Stimulated activated CD8-positive, alpha-beta memory T cell treated with anti-CD3 and anti-CD28 coated beads, Interleukin-12 subunit alpha, Interleukin-12 subunit beta, amount 100 ng/mL, for 4 hours (primary cell): ENCODE measurements around the gene NFIX.
"Not testable (repeated sequence)": the region's sequence is repeated elsewhere in the genome, so short reads cannot be mapped to it uniquely, and the experiment has no call there.

Experiments used
- DNase-seq: peaks from one replicate; pipeline ENCODE4 v3.0.0-alpha.2; 2020; ENCODE audit warnings: low read depth

The NFIX gene

GRCh38 chr19:12959481-12959880 is 35.8 kb upstream of the NFIX start:
- no peak for DNase-seq

GRCh38 chr19:12965017-12965811 is 30.1 kb upstream of the NFIX start:
- peak; percentile 68 for DNase-seq

DNA sequence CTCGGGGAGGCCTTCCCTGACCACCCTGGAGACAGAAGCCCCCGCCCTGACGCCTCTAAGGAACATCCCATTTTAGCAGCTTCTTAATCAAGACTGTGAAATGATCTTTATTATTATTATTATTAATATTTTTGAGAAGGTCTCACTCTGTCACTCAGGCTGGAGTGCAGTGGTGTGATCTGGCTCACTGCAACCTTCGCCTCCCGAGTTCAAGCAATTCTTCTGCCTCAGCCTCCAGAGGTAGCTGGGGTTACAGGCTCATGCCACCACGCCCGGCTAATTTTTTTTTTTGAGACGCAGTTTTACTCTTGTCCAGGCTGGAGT is 29.5 kb upstream of the NFIX start:
- no peak for DNase-seq

DNA sequence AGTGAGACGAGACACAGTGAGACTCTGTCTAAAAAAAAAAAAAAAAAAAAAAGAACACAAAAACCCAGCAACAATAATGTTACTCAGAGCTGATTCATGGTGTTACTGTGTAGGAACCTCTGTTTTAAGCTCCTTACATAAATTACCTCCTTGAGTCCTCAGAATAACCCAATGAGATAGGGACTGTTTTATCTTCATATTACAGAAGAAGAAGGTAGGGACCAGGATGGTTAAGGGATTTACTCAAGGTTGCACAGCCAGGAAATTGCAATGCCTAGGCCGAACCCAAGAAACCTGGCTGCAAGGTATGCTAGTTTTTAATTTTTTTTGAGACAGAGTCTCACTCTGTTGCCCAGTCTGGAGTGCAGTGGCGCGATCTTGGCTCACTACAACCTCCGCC is 27.4 kb upstream of the NFIX start:
- no peak for DNase-seq

DNA sequence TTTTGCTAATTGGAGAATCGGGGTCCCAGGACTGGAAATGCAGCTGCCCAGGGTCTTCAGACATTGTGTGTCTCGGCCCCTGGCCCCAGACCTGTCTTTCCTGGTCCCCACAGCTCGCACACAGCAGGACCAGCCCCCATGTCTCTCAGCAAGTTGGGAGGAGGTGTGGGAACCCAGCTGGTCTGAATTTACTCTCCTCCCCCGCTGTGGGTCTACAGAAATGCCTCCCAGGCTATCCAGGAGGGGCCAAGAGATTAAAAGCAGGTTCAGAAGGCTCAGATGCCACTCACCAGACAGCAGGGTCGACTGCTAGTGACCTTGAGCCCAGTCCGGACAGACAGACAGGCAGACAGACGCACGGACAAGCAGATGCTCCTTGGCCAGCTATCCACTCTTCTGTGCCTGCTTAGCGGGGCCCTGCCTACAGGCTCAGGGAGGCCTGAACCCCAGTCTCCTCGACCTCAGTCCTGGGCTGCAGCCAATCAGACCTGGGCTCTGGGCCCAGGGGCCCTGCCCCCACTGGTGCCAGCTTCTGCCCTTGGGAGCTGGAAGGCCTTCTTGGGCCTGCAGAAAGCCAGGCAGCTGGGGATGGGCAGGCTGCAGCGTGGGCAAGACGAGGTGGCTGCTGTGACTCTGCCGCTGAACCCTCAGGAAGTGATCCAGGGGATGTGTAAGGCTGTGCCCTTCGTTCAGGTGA is 25.8 kb upstream of the NFIX start, which contains the start of gene DAND5:
Gene DAND5, plus strand, starts transcription at position 285 of the 697 bp plus-strand sequence. Its CDS starts 85 bp downstream, at position 370.
- DNase-seq = no peak

DNA sequence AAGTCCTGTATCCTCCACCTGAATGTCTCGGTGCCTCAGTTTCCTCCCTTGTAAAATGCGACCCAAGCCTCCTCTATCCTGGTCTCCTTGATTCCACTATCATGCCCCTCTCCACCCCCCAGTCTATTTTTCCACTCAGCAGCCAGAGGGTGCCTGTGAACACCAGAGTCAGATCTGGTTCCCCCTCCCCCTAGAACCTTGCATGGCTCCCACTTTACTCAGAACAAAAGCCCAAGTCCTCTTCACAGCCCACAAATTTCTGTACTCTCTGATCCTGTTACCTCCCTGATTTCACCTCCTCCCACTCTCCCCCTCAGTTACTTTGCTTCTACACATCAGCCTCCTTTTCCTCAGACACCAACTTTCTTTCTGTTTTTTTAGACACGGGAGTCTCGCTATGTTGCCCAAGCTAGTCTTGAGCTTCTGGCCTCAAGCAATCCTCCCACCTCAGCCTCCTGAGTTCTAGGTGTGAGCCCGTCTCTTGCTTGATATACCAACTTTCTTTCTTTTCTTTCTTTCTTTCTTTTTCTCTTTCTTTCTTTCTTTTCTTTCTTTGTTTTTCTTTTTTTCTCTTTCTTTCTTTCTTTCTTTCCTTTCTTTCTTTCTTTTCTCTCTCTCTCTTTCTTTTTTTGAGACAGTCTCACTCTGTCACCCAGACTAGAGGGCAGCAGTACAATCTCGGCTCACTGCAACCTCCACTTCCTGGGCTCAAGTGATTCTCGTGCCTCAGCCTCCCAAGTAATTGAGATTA is 25.0 kb upstream of the NFIX start:
- no peak for DNase-seq

DNA sequence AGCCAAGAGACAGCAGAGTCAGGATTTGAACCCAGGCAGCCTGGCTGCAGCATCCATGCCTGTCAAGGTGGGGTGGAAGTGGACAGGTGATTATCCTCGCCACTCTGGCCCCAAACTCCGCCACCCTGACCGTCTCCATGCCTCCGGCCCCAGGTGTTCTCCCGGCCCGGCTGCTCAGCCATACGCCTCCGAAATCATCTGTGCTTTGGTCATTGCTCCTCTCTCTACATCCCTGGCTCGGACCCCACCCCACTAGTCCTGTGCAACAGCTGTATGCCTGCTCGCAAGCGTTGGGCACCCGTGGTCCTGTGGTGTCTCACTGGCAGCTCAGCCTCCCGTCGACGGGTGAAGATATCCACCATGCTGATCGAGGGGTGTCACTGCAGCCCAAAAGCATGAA is 22.0 kb upstream of the NFIX start:
- no peak for DNase-seq

- no peak for DNase-seq
Measured at GRCh38 chr19:12974301-12975220, 20.7 kb upstream of the NFIX start.

GRCh38 chr19:12975221-12975741 is 20.0 kb upstream of the NFIX start:
- no peak for DNase-seq

DNA sequence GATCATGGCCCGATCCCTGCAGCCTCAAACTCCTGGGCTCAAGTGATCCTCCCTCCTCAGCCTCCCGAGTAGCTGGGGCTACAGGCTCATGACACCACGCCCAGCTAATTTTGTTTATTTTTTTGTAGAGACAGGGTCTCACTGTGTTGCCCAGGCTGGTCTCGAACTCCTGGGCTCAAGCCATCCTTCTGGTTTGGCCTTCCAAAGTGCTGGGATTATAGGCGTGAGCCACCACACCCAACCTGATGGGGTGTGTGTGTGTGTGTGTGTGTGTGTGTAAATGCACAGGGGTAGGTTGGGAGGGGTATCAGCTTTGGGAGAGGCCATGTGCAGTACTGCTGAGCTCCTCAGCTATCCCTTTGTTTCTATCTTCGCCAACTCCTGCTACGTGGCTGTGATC is 19.2 kb upstream of the NFIX start:
- not testable (repeated sequence) for DNase-seq

DNA sequence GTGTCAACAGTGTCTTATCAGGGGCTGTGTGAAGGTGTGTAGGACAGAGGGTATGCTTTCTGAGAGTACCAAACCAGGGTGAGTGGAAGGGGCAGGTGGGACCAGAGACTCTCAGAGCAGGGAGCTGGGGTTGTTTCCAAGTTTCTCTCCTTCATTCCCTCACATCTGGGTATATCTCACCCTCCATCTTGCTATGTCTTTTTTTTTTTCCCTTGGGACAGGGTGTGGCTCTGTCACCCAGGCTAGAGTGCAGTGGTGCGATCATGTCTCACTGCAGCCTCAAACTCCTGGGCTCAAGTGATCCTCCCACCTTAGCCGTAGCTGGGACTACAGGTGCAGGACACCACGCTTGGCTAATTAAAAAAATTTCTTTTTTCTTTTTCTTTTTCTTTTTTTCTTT is 15.3 kb upstream of the NFIX start:
- DNase-seq = no peak

DNA sequence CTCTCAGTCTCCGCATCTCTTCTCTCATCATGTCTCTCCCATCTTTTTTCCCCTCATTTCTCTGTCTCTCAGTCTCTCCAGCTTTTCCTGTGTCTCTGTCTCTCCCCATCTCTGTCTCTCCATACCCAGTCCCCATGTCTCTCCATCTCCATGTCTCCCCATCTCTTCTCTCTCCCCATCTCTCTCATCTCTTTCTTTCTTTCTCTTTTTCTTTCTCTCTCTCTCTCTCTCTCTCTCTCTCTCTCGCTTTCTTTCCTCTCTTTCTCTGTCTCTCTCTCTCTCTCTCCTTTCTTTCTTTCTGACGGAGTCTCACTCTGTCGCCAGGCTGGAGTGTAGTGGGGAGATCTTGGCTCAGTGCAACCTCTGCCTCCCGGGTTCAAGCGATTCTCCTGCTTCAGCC is 12.6 kb upstream of the NFIX start:
- no peak for DNase-seq

- DNase-seq = no peak
Measured at GRCh38 chr19:12983091-12983490, 12.2 kb upstream of the NFIX start.

GRCh38 chr19:12983542-12984142 is 11.6 kb upstream of the NFIX start:
- peak; percentile 72 for DNase-seq

- DNase-seq = no peak
Measured at GRCh38 chr19:12984143-12984627, 11.1 kb upstream of the NFIX start.

DNA sequence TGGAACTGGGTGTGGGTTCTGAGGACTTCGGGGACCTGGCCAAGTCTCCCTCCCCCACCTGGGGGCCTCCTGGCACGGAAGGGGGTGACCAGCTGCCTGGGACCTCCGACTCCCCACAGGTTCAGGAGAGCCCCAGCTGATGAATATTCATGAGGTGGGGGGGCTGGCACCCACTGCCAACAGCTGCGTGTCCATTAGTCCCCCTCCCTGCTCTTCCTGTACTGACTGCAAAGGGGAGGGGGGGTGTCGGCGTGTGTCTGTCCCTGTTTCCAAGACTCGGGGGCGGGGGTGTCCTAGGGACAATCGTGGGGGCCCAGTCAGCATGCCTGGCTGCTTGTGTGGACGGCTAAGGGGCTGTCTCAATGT is 10.6 kb upstream of the NFIX start:
- no peak for DNase-seq

DNA sequence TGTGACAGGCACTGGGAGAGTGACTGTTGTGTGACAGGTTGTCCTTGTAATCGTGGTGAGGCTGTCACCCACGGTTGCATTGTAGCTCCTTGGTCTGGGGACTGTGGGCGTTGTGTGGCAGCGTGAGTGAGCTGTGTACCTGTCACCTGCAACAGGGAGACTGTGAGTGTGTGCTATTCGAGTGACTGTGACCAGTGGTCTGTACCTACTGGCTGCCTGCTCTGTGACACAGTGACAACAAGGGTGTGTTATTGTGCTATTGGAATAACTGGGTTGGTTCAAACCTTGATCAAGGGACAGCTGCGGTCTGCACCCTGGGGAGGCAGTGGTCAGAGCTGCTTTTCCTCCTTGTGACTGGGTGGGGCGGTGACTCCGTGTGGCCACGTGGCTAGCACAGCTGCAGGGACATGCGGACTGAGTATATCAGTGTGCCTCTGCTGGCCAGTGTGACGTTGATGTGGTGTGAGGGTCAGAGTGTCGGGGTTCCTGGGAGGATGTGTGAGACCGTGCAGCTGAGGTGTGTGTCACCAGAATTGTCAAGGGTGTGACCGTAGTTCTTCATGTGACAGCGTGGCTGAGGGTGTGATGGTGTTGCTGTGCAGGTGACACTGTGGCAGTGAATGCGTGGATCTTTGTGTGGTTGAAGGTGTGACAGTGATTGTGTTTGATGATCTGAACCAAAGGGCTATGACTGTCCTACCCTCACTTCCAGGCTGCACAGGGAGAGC is 10.1 kb upstream of the NFIX start:
- peak; percentile 19 for DNase-seq

- no peak for DNase-seq
Measured at GRCh38 chr19:12986726-12987125, 8.5 kb upstream of the NFIX start.

GRCh38 chr19:12987190-12987589 is 8.1 kb upstream of the NFIX start:
- no peak for DNase-seq

- no peak for DNase-seq
Measured at GRCh38 chr19:12987781-12988180, 7.5 kb upstream of the NFIX start.
